MM.1S (cell line): Measurements from ENCODE around the gene TSPAN4.

ENCODE experiments used
- EZH2phosphoT487 ChIP-seq: fragments of 300-600 bp; sonication (generic); IDR thresholded peaks from 2 replicates; pipeline ENCODE4 v1.6.1; 2018; ENCODE audit warnings: antibody characterized with exemption, low read length
- TF ChIP-seq, protein P1 (sequence below): fragments of 300-600 bp; sonication (generic); IDR thresholded peaks from 2 replicates; pipeline ENCODE4 v1.5.1; 2016; ENCODE audit warnings: antibody characterized with exemption, low read length, mixed read lengths

GRCh38 chr11:868394-868793 is 25.7 kb downstream of the TSPAN4 start:
- TF ChIP-seq, protein P1, sequence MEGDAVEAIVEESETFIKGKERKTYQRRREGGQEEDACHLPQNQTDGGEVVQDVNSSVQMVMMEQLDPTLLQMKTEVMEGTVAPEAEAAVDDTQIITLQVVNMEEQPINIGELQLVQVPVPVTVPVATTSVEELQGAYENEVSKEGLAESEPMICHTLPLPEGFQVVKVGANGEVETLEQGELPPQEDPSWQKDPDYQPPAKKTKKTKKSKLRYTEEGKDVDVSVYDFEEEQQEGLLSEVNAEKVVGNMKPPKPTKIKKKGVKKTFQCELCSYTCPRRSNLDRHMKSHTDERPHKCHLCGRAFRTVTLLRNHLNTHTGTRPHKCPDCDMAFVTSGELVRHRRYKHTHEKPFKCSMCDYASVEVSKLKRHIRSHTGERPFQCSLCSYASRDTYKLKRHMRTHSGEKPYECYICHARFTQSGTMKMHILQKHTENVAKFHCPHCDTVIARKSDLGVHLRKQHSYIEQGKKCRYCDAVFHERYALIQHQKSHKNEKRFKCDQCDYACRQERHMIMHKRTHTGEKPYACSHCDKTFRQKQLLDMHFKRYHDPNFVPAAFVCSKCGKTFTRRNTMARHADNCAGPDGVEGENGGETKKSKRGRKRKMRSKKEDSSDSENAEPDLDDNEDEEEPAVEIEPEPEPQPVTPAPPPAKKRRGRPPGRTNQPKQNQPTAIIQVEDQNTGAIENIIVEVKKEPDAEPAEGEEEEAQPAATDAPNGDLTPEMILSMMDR: no peak
- TF ChIP-seq EZH2phosphoT487: no peak
